Spleen (tissue), 7 donors: Measurements from ENCODE around the gene OR6A2.

ENCODE experiments used
- CTCF ChIP-seq, 11 experiments: fragments of 200-600 bp in 7 of 11; fragments of 450-650 bp in 4 of 11; sonication (generic) in 4 of 11; IDR thresholded peaks in 8 of 11; conservative IDR thresholded peaks in 3 of 11; 1 replicate in 7 of 11; 2 replicates in 4 of 11; pipeline versions ENCODE4 v1.4.0 to v1.8.0; 2016 to 2021; ENCODE audit warnings: antibody characterized with exemption in 11 of 11, inconsistent platforms in 4 of 11, mild to moderate bottlenecking in 1 of 11
- POLR2AphosphoS5 ChIP-seq, 3 donors: sonication (generic); formaldehyde crosslinking; IDR thresholded peaks; one replicate each; pipeline ENCODE4 v1.5.1; 2017; ENCODE audit warnings: antibody characterized with exemption in 3 of 3
- donor health status: DM: no; HTN: no; CAD: no; lungs with moderate emphysema.
- donor health status: DM: no; HTN: no; CAD: no.
- donor health status: DM: no; HTN: no; CAD: no.

- TF ChIP-seq CTCF (IDR thresholded peaks at IDR 0.05 in 8 of 11, conservative IDR thresholded peaks at IDR 0.05 in 3 of 11) (no peak), POLR2AphosphoS5 (IDR thresholded peaks at IDR 0.05) (no peak)
Observed at GRCh38 chr11:6799402-6799801, at the start of gene OR6A2.
